ENCODE data around the gene BAG2. TPM values are rescaled to one million over a fixed set of nuclear protein-coding genes. Genes with fewer than 3 reads are reported as not detected.

Gene BAG2
- total RNA-seq, 2 experiments from 2014 or later = 8.2 to 8.8 TPM

DNA sequence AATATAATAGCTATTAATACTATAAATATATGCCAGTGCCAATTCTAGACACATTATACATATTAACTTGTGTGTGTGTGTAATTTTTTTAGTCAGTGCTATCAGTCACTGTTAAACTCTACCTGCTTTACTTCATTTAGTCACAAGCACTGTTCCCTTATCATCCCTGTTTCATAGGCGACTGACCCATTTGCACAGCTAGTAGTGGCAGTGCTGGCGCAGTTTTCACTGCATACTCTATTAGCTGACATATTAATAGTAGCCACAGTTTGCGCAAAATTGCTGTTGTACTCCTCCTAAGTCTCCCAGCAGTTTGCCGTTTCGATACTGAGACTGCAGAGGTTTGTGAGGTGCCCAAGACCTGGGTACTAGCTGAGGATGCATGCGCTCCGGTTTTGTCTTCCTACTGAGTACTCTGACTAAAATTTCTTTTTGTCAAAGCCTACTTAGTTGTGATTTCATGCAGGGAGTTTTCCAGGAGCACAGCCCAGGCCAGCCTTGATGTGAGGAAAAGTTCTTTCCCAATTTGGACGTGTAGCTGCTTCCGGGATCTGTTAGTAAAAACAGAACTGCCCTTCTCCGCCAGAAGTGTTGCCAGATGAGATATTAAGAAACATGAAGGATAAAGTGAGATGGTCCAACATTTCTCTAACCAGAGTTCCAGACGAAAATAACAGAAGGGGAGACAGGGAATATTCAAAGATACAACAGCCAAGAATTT is 5.6 kb downstream of the BAG2 start:
- ChIA-PET CTCF (interaction anchor here (0.7 to 1.0 kb wide), 2 partner anchors 29 to 145 kb away, joined by 3 read pairs; no protein-coding TSS in a partner anchor), POLR2A (interaction anchor here (0.6 kb wide), 2 partner anchors 20 to 77 kb away, joined by 4 to 8 read pairs; no protein-coding TSS in a partner anchor)
- intact Hi-C loops (cut with DNase I, micrococcal nuclease) = no loop called here
- Mint-ChIP-seq H3K9me3 (ENCODE audit: low read depth) (no peaks in the 10 kb centered on the region), H3K27ac (no peak overlapping the region), H3K4me3 (no peak overlapping the region), H3K4me1 (peaks cover 28% of the 10 kb centered on the region), H3K27me3 (no peaks in the 10 kb centered on the region), H3K36me3 (ENCODE audit: low read depth) (peaks cover 28% of the 10 kb centered on the region)
- DNase-seq (no peak), ATAC-seq (no peak)

GRCh38 chr6:57180596-57180995 is 8.5 kb downstream of the BAG2 start:
- Mint-ChIP-seq H3K36me3 (ENCODE audit: low read depth) (peaks cover 38% of the 10 kb centered on the region), H3K4me1 (peaks cover 11% of the 10 kb centered on the region), H3K4me3 (no peak overlapping the region), H3K9me3 (ENCODE audit: low read depth) (no peaks in the 10 kb centered on the region), H3K27ac (peak overlapping the region; percentile 18), H3K27me3 (no peaks in the 10 kb centered on the region)
- no peak for ATAC-seq
- CTCF ChIA-PET = no interaction called here
- no peak for DNase-seq
- intact Hi-C loops (cut with DNase I, micrococcal nuclease) = no loop called here
- POLR2A ChIA-PET = no interaction called here

DNA sequence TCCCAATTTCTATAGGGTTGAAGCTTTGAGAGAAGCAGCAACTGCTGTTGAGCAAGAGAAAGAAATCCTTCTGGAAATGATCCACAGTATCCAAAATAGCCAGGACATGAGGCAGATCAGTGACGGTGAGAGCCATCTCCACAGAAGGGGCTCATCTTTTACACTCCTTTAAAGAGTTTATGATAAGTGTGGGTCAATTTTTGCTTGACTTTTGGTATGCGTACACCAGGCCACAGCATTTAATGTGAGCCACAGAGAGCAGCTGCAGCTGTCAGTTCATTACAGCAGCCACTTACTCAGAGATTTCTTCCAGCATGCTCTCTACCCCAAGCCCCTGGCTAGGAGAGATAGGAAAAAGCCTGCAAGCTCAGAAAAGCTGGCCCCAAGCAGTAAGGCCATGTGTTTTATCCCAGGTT is 9.9 kb downstream of the BAG2 start:
- H3K36me3 Mint-ChIP-seq (ENCODE audit: low read depth) = peaks cover 44% of the 10 kb centered on the region
- peak overlapping the region; percentile 65 for H3K27ac Mint-ChIP-seq
- no peak overlapping the region for H3K4me3 Mint-ChIP-seq
- H3K27me3 Mint-ChIP-seq = no peaks in the 10 kb centered on the region
- no peaks in the 10 kb centered on the region for H3K9me3 Mint-ChIP-seq (ENCODE audit: low read depth)
- ATAC-seq = no peak
- no peak for DNase-seq
- H3K4me1 Mint-ChIP-seq = no peaks in the 10 kb centered on the region
- intact Hi-C loops (cut with DNase I, micrococcal nuclease) = no loop called here
- CTCF ChIA-PET = interaction anchor here (0.6 to 0.7 kb wide), 2 partner anchors 20 to 65 kb away, joined by 3 to 6 read pairs; no protein-coding TSS in a partner anchor
- POLR2A ChIA-PET = no interaction called here

GRCh38 chr6:57183336-57183735 is 11.2 kb downstream of the BAG2 start:
- Mint-ChIP-seq H3K4me1 (no peaks in the 10 kb centered on the region), H3K27me3 (no peaks in the 10 kb centered on the region), H3K9me3 (ENCODE audit: low read depth) (no peaks in the 10 kb centered on the region), H3K4me3 (no peak overlapping the region), H3K27ac (no peak overlapping the region), H3K36me3 (ENCODE audit: low read depth) (peaks cover 46% of the 10 kb centered on the region)
- DNase-seq (no peak), ATAC-seq (no peak)
- ChIA-PET POLR2A (no interaction called here), CTCF (no interaction called here)
- intact Hi-C loops (cut with DNase I, micrococcal nuclease) = no loop called here

- POLR2A ChIA-PET = no interaction called here
- H3K36me3 Mint-ChIP-seq (ENCODE audit: low read depth) = peaks cover 12% of the 10 kb centered on the region
- intact Hi-C loops (cut with DNase I, micrococcal nuclease) = loop anchor here in 1 of 2 experiments (1.0 kb wide), 1 partner anchor 126 kb away; no protein-coding TSS in a partner anchor
- DNase-seq (no peak), ATAC-seq (no peak)
- no peaks in the 10 kb centered on the region for H3K9me3 Mint-ChIP-seq (ENCODE audit: low read depth)
- H3K27ac Mint-ChIP-seq = no peak overlapping the region
- CTCF ChIA-PET = interaction anchor here (1.2 to 1.3 kb wide), 2 partner anchors 33 to 127 kb away, joined by 3 to 4 read pairs; partner anchors contain the start of gene PRIM2
- no peaks in the 10 kb centered on the region for H3K27me3 Mint-ChIP-seq
- H3K4me3 Mint-ChIP-seq = no peak overlapping the region
- no peaks in the 10 kb centered on the region for H3K4me1 Mint-ChIP-seq
Observed at GRCh38 chr6:57190140-57190539, 18.0 kb downstream of the BAG2 start.

- no peak overlapping the region for H3K27ac Mint-ChIP-seq
- intact Hi-C loops (cut with DNase I, micrococcal nuclease) = no loop called here
- H3K36me3 Mint-ChIP-seq (ENCODE audit: low read depth) = peaks cover 2% of the 10 kb centered on the region
- H3K4me1 Mint-ChIP-seq = no peaks in the 10 kb centered on the region
- H3K4me3 Mint-ChIP-seq = no peak overlapping the region
- CTCF ChIA-PET = no interaction called here
- ATAC-seq (no peak), DNase-seq (no peak)
- no peaks in the 10 kb centered on the region for H3K9me3 Mint-ChIP-seq (ENCODE audit: low read depth)
- POLR2A ChIA-PET = no interaction called here
- no peaks in the 10 kb centered on the region for H3K27me3 Mint-ChIP-seq
Observed at GRCh38 chr6:57193177-57193576, 21.1 kb downstream of the BAG2 start.

DNA sequence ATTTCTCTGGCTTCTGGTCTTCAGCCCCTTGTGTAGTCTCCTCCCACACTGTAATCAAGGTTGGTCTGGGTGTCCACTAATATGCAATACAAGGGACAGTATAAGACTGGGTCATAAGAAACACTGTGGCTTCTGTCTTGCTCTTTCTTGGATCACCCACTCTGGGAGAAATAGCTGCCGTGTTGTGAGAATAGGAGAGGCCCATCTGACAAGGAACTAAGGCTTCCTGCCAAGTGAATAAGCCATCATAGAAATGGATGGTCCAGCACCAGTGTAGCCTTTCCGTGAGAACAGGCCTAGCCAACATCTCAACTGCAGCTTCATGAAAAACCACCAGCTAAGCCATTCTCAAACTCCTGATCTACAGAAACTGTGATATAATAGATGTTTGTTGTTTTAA is 23.3 kb downstream of the BAG2 start:
- ChIA-PET POLR2A (no interaction called here), CTCF (no interaction called here)
- H3K27me3 Mint-ChIP-seq = no peaks in the 10 kb centered on the region
- no peaks in the 10 kb centered on the region for H3K4me1 Mint-ChIP-seq
- DNase-seq (no peak), ATAC-seq (no peak)
- no peak overlapping the region for H3K27ac Mint-ChIP-seq
- no peak overlapping the region for H3K4me3 Mint-ChIP-seq
- no peaks in the 10 kb centered on the region for H3K9me3 Mint-ChIP-seq (ENCODE audit: low read depth)
- intact Hi-C loops (cut with DNase I, micrococcal nuclease) = no loop called here
- H3K36me3 Mint-ChIP-seq (ENCODE audit: low read depth) = peaks cover 2% of the 10 kb centered on the region

GRCh38 chr6:57198926-57199636 is 27.0 kb downstream of the BAG2 start:
- intact Hi-C loops (cut with DNase I, micrococcal nuclease) = no loop called here
- ChIA-PET POLR2A (no interaction called here), CTCF (no interaction called here)
- Mint-ChIP-seq H3K4me1 (no peaks in the 10 kb centered on the region), H3K27me3 (no peaks in the 10 kb centered on the region), H3K9me3 (ENCODE audit: low read depth) (no peaks in the 10 kb centered on the region), H3K4me3 (no peak overlapping the region), H3K36me3 (ENCODE audit: low read depth) (no peaks in the 10 kb centered on the region), H3K27ac (no peak overlapping the region)
- ATAC-seq (no peak), DNase-seq (no peak)

DNA sequence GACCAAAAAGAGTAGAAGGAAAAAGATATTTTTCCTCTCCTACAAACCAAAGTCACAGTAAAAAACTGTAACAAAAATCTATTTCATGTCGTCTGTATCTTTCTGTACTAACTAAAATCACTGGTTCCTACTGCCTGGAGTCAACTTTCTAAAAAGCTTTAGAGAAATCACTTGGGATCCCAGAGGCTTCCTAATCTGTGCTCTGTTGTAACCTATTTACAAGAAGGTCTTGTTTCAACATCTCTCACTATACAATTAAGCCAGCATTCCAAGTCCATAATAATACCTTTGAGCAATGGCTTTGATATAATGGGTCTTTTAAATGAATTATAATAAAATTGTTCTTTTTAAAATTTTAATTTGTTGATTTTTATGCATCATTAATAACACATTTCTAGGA is 29.6 kb downstream of the BAG2 start:
- H3K27me3 Mint-ChIP-seq = no peaks in the 10 kb centered on the region
- no peak for ATAC-seq
- no peak overlapping the region for H3K4me3 Mint-ChIP-seq
- CTCF ChIA-PET = no interaction called here
- POLR2A ChIA-PET = no interaction called here
- H3K27ac Mint-ChIP-seq = no peak overlapping the region
- H3K9me3 Mint-ChIP-seq (ENCODE audit: low read depth) = no peaks in the 10 kb centered on the region
- H3K36me3 Mint-ChIP-seq (ENCODE audit: low read depth) = no peaks in the 10 kb centered on the region
- no peak for DNase-seq
- H3K4me1 Mint-ChIP-seq = peaks cover 10% of the 10 kb centered on the region
- intact Hi-C loops (cut with DNase I, micrococcal nuclease) = no loop called here

DNA sequence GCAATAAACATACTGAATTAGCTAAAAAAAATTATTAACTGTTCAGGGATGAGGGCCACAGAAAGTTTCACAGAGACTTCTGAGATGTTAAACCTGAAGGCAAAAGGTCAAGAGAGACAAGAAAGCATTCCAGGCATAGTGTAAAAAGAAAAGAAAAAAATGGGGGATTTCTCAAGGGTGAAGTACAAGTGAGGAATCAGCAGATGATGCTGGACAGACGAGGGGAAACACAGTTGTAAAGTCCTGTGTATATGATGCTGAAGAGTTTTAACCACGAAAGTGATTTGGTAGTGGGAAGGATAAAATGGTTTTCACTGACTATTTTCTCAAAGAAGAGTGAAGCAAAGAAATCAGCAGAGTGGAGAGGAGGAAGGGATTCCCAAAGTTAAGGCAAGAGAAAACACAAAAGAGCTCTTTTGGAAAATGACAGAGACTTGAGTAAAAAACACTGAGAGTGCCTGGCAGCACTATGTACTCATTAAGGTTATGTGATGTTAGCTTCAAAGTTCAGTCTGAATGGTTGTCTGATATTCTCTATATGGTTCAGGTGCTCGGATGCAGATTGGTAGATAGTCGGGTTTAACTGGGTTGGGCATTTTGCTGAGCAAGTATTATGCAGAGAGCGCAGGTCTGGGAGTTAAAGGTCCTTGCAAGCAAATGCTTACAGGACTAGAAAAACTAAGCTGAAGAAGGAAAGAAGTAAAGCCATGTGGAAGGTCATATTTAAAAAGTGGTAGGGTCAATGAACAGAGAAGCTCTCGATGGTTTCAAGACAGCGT is 33.6 kb downstream of the BAG2 start:
- Mint-ChIP-seq H3K27ac (no peak overlapping the region), H3K36me3 (ENCODE audit: low read depth) (no peaks in the 10 kb centered on the region), H3K4me3 (no peak overlapping the region), H3K4me1 (peaks cover 21% of the 10 kb centered on the region), H3K27me3 (no peaks in the 10 kb centered on the region), H3K9me3 (ENCODE audit: low read depth) (no peaks in the 10 kb centered on the region)
- no peak for DNase-seq
- CTCF ChIA-PET = no interaction called here
- intact Hi-C loops (cut with DNase I, micrococcal nuclease) = loop anchor here in 1 of 2 experiments (5.0 kb wide), 1 partner anchor 62 kb away; no protein-coding TSS in a partner anchor
- ATAC-seq = no peak
- POLR2A ChIA-PET = no interaction called here

DNA sequence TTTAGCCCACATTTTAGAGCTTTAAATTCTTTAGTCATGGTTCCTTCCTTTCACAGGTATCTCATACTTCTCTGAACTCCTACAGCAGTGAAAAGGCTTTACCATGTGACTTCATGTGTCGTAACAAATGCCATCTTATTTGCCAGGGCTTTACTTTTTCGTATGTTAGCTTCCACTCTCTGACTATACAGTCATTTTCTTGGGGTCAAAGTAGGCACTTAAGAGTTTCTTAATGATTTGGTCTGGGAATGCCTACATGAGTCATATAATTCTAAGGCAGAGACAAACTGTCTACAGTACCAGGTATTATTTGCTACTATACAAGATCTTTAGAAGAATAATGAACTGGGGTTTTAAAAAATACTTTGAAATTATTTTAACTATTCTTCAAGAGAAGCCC is 35.0 kb downstream of the BAG2 start:
- Mint-ChIP-seq H3K4me1 (peaks cover 21% of the 10 kb centered on the region), H3K27ac (no peak overlapping the region), H3K36me3 (ENCODE audit: low read depth) (no peaks in the 10 kb centered on the region), H3K4me3 (no peak overlapping the region), H3K27me3 (no peaks in the 10 kb centered on the region), H3K9me3 (ENCODE audit: low read depth) (no peaks in the 10 kb centered on the region)
- POLR2A ChIA-PET = interaction anchor here (0.8 to 1.2 kb wide), 2 partner anchors 15 to 59 kb away, joined by 3 read pairs; partner anchors contain the start of gene RAB23
- CTCF ChIA-PET = interaction anchor here (0.5 to 1.6 kb wide), 5 partner anchors 15 to 110 kb away, joined by 3 to 6 read pairs (median 3); partner anchors contain the start of genes PRIM2 and RAB23
- ATAC-seq (peak; percentile 76), DNase-seq (no peak)
- intact Hi-C loops (cut with DNase I, micrococcal nuclease) = loop anchor here in 1 of 2 experiments (5.0 kb wide), 1 partner anchor 60 kb away; no protein-coding TSS in a partner anchor
